GM18873 (cell line): ENCODE results near the gene MDGA2.
"Not testable (repeated sequence)": the region's sequence is repeated elsewhere in the genome, so short reads cannot be mapped to it uniquely, and the experiment has no call there.

Experiments used
- ATAC-seq: cut with Tn5 transposase; IDR thresholded peaks from one replicate; pipeline ENCODE4 v1.9.1; 2021; ENCODE audit warnings: mild to moderate bottlenecking, moderate library complexity, moderate number of reproducible peaks; ENCODE audit not compliant: unreplicated experiment, low FRiP score

Gene MDGA2

GRCh38 chr14:47366006-47366405 is 309.4 kb downstream of the MDGA2 start:
- ATAC-seq: no peak

GRCh38 chr14:47365233-47365632 is 310.2 kb downstream of the MDGA2 start:
- no peak for ATAC-seq

- no peak for ATAC-seq
Observed at GRCh38 chr14:47353186-47353585, 322.2 kb downstream of the MDGA2 start.

- ATAC-seq: no peak
Observed at GRCh38 chr14:47346849-47347248, 328.6 kb downstream of the MDGA2 start.

GRCh38 chr14:47345016-47345415 is 330.4 kb downstream of the MDGA2 start:
- no peak for ATAC-seq

GRCh38 chr14:47332939-47333338 is 342.5 kb downstream of the MDGA2 start:
- no peak for ATAC-seq

- no peak for ATAC-seq
Observed at GRCh38 chr14:47332106-47332505, 343.3 kb downstream of the MDGA2 start.

- ATAC-seq: no peak
Observed at GRCh38 chr14:47328376-47328775, 347.0 kb downstream of the MDGA2 start.

- no peak for ATAC-seq
Observed at GRCh38 chr14:47327336-47327735, 348.1 kb downstream of the MDGA2 start.

- no peak for ATAC-seq
Observed at GRCh38 chr14:47322751-47323150, 352.7 kb downstream of the MDGA2 start.

GRCh38 chr14:47302121-47302520 is 373.3 kb downstream of the MDGA2 start:
- ATAC-seq: no peak

- no peak for ATAC-seq
Observed at GRCh38 chr14:47300796-47301195, 374.6 kb downstream of the MDGA2 start.

- no peak for ATAC-seq
Observed at GRCh38 chr14:47297374-47297773, 378.0 kb downstream of the MDGA2 start.

GRCh38 chr14:47284283-47284682 is 391.1 kb downstream of the MDGA2 start:
- no peak for ATAC-seq

- ATAC-seq: not testable (repeated sequence)
Observed at GRCh38 chr14:47281761-47282160, 393.6 kb downstream of the MDGA2 start.

GRCh38 chr14:47278233-47278842 is 397.1 kb downstream of the MDGA2 start:
- ATAC-seq: no peak

GRCh38 chr14:47277703-47278102 is 397.7 kb downstream of the MDGA2 start:
- ATAC-seq: no peak

- no peak for ATAC-seq
Observed at GRCh38 chr14:47276931-47277330, 398.5 kb downstream of the MDGA2 start.

GRCh38 chr14:47273939-47274338 is 401.5 kb downstream of the MDGA2 start:
- ATAC-seq: no peak

- ATAC-seq: no peak
Observed at GRCh38 chr14:47270715-47271114, 404.7 kb downstream of the MDGA2 start.

- no peak for ATAC-seq
Observed at GRCh38 chr14:47269756-47270492, 405.5 kb downstream of the MDGA2 start.

GRCh38 chr14:47264842-47265241 is 410.6 kb downstream of the MDGA2 start:
- no peak for ATAC-seq
